Stimulated activated CD4-positive, alpha-beta T cell treated with anti-CD3 and anti-CD28 coated beads, Interleukin-4, amount 100 ng/mL, for 24 hours (primary cell): ENCODE results near the gene SLC25A12.
"Not testable (repeated sequence)": the region's sequence is repeated elsewhere in the genome, so short reads cannot be mapped to it uniquely, and the experiment has no call there.

Source experiments
- DNase-seq: peaks from one replicate; pipeline ENCODE4 v3.0.0-alpha.2; 2020

Gene SLC25A12

DNA sequence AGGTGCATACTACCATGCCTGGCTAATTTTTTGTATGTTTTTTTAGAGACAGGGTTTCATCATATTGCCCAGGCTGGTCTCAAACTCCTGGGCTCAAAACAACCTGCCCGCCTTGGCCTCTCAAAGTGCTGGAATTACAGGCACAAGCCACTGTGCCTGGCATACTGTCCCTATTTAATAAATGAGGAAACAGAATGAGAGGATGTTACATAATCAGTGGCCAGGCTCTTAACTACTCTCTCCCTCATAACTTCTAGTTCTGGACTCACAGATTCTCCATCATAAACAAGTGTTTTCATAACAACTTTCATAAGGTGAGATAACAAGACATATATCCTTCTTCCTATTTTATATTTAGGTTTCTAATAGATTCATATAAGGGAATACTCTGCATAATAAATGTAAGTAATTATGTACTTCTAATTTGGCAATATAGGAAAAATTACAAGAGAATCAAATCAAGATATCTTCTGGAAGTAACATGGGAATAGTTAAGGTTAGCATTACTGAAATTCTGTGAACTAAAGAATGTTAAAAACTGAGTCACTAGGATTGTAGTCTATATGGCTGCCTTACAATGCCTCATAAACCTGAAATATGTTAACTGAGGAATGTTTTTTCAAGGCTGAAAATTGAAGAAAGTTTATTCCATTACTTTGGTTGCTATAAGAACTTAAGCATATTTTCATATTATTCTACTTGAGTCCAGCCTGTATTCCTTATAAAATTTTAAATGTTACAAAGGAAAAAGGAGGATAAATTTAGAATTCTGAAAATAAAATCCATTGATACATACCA lies 71.3 kb downstream of the SLC25A12 start:
- DNase-seq: no peak

DNA sequence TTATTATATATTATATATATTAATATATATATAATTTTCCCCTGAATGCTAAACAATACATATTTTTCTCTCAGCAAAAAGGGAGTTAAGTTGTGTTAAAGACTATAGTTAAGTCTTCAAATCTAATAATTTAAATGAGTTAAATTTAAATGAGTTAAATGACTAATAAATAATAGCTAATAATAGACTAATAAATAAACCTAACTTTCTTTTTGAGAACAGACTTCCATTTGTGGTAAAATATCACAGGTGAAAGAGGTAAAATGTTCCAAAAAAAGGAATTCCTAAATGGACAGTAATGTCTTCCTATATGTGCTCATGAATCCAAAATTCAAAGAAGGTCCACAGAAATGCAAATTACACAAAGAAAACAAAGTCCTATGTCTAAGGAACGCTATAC lies 74.6 kb downstream of the SLC25A12 start:
- no peak for DNase-seq

DNA sequence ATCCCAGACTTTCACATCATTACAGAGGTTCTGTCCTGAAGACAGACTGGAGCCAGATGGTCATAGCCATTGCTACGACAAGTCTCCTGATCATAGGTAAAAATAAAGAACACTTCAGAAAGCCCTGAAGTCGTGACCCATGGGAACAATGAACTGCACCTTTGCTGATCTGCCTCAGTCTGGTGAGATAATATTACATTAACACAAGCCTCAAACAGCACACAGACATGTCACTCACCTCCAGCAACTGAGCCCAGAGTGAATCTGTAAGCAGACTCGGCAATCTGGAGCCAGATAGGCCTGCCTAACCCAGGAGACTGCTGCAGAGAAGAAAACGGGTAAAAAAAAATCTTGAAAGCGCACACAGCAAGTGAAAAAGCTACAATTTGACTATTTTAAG lies 79.2 kb downstream of the SLC25A12 start:
- no peak for DNase-seq

GRCh38 chr2:171814174-171814573 lies 79.9 kb downstream of the SLC25A12 start:
- no peak for DNase-seq

GRCh38 chr2:171813729-171814128 lies 80.3 kb downstream of the SLC25A12 start:
- DNase-seq: no peak

DNA sequence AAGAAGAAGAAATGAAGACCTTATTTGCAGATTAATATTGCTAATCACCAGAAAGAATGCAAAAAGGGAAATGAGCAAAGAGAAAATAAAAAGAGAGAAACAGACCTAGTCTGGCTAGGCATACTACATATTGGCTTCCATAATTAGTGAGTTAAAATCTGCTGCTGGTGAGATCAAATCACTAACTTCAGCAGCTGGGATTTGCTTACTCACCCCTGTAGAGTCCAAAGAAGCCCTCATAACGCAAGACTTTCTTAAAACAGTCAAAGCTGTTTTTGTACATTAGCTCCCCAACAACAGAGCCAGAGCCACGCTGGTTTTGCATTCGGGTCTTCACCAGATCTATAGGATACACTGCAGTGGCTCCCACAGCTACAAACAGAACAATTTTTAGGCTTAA lies 80.9 kb downstream of the SLC25A12 start:
- no peak for DNase-seq

GRCh38 chr2:171811245-171811628 lies 82.8 kb downstream of the SLC25A12 start:
- DNase-seq: no peak

GRCh38 chr2:171810422-171811244 lies 83.4 kb downstream of the SLC25A12 start:
- no peak for DNase-seq

- not testable (repeated sequence) for DNase-seq
These were observed 85.2 kb downstream of the SLC25A12 start for GRCh38 chr2:171808885-171809284.

GRCh38 chr2:171807831-171808393 lies 86.1 kb downstream of the SLC25A12 start:
- no peak for DNase-seq

GRCh38 chr2:171807119-171807518 lies 86.9 kb downstream of the SLC25A12 start:
- no peak for DNase-seq

DNA sequence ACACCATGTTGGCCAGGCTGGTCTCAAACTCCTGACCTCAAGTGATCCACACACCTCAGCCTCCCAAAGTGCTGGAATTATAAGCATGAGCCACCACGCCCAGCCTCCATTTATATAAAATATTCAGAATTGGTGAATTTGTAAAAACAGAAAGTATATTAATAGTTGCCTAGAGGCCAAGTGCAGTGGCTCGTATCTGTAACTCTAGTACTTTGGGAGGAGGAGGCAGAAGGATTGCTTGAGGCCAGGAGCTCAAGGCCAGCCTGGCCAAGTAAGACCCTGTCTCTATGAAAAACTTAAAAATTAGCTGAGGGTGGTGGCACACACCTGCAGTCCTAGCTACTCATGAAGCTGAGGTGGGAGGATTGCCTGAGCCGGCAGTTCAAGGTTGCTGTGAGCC lies 89.6 kb downstream of the SLC25A12 start:
- DNase-seq: no peak

DNA sequence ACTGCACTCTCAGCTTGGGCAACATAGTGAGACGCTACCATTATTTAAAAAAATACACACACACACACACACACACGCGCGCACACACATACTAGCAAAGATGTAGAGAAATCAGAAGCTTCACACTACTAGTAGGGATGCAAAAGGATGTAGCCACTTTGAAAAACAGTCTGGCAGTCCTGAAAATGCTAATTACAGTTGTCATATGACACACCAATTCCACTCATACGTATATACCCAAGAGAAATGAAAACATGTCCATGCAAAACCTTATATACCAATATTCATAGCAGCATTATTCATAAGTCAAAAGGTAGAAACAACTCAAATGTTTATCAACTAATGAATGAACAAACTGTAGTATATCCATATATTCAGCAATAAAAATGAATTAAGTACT lies 90.3 kb downstream of the SLC25A12 start:
- DNase-seq: no peak

GRCh38 chr2:171800639-171801038 lies 93.4 kb downstream of the SLC25A12 start:
- no peak for DNase-seq

DNA sequence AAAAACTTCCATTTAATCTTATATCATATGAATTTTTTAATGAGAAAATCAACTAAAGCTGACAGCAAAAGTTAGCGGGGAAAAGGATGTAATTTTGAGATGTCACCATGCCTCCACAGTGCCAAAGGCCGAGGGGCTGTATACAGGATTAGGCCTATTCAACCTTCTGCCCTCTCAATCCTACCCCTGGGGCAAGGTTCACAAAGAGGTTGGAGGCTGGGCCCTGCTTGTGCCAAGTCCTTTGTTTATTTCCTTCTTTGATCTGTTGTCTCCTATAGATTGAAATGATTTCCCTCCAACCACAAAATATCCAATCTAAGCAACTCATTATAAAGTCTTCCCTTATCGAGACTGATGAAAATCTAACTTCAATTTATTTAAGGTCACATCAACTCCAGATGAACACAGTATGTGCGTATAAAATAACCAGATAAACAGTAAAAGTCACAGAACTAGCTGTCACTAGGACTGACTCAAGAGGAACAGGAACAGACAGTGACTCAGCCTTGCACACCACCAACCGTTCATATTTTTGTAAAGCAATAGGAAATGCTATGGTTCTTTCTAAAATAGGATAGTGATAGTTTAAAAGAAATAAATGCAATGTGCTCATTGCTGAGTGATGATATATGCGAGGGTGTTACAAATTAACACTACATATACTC lies 95.8 kb downstream of the SLC25A12 start:
- no peak for DNase-seq

- DNase-seq: no peak
These were observed 99.1 kb downstream of the SLC25A12 start for GRCh38 chr2:171794918-171795317.

GRCh38 chr2:171793691-171794678 lies 100.1 kb downstream of the SLC25A12 start:
- no peak for DNase-seq

DNA sequence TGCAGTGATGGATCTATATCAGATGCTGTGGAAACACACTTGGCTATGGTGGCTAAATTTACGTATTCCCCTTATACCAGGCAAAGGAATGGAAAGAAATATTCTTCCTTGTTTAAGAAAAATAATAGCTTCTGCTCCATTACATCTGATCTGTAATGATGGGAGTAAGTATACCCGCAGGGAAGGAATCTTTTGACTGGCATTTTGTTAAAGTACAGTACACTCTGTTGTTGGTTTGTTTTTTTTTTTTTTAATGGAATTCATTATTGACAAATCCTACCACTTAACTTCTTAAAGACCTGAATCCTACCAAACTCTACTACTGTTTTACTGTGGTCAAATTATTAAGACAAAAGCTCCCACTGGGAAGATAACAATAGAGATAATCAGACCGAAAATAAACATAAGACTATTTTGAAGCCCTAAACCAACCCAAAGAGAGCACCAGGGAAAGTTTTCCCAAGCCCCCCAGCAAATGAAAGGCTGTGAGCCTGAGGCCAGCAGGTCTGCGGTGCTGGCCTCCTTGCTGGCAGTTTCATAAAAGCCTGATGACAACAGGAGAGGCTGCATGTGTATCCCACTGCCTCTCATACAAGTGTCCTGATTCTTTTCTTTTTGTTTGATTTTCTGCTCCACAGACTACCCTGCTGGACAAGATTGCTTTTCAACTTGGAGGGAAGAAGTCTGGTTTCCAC lies 101.0 kb downstream of the SLC25A12 start:
- DNase-seq: no peak

- no peak for DNase-seq
These were observed 101.9 kb downstream of the SLC25A12 start for GRCh38 chr2:171792157-171792556.

DNA sequence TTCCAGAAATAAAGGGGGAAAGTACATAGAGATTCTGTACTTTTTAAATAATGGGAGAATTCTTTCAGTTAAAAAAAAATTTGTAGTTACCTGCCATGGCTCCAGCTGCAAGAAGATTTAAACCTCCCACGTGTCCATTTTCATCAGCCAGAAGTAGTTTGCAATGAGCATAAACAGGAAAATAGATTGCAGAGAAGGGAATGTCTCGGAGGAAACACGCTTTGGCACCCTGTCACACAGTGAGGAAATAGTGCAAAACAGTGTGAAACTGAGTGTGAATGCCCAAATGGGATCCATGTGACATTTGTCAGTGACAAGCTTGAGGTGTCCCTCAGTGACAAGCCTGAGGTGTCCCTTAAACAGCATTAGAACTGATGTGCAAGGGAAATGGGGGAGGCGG lies 102.7 kb downstream of the SLC25A12 start:
- DNase-seq: no peak

GRCh38 chr2:171789956-171790355 lies 104.1 kb downstream of the SLC25A12 start:
- DNase-seq: no peak
